Fibroblast of lung (primary cell): ENCODE results near the gene JAK1. TPM values are rescaled to one million over a fixed set of nuclear protein-coding genes. Genes with fewer than 3 reads are reported as not detected.
A peak's percentile ranks its signal among the peaks of the same experiment; 100 is the strongest.
"Not testable (repeated sequence)": the region's sequence is repeated elsewhere in the genome, so short reads cannot be mapped to it uniquely, and the experiment has no call there.

Experiments
- DNase-seq, 2 donors: peaks; one replicate each; pipeline versions ENCODE4 v3.0.0 to v3.0.0-alpha.2; 2010; ENCODE audit warnings: low read depth in 2 of 2
- H2AFZ ChIP-seq: 2 replicates; pipeline ENCODE4 v1.5.1; 2012; ENCODE audit warnings: low read length, control low read depth, inconsistent platforms
- H3K27ac ChIP-seq: 2 replicates; pipeline ENCODE4 v1.5.1; 2011; ENCODE audit warnings: low read length, control low read depth; ENCODE audit not compliant: insufficient read depth
- H3K27me3 ChIP-seq: 2 replicates; pipeline ENCODE4 v1.5.1; 2011; ENCODE audit warnings: mild to moderate bottlenecking, low read length; ENCODE audit not compliant: control insufficient read depth, insufficient read depth
- H3K36me3 ChIP-seq: 2 replicates; pipeline ENCODE4 v1.5.1; 2011; ENCODE audit warnings: low read length; ENCODE audit not compliant: control insufficient read depth, insufficient read depth
- H3K4me1 ChIP-seq: 2 replicates; pipeline ENCODE4 v1.5.1; 2011; ENCODE audit warnings: low read length; ENCODE audit not compliant: control insufficient read depth, insufficient read depth; ENCODE audit errors: extremely low read depth
- H3K4me2 ChIP-seq: 2 replicates; pipeline ENCODE4 v1.5.1; 2011; ENCODE audit warnings: low read length, control low read depth; ENCODE audit not compliant: insufficient read depth; ENCODE audit errors: extremely low read depth
- H3K4me3 ChIP-seq, 4 experiments: fragments of 200-600 bp in 1 of 4; sonication (generic) in 1 of 4; replicated peaks in 1 of 4; 2 replicates each; pipeline ENCODE4 v1.5.1; 2011 to 2016; ENCODE audit warnings: low read length in 4 of 4, low read depth in 3 of 4, mild to moderate bottlenecking in 3 of 4, control low read depth in 2 of 4, inconsistent platforms in 1 of 4, mixed read lengths in 1 of 4; ENCODE audit not compliant: insufficient read depth in 1 of 4; ENCODE audit errors: control extremely low read depth in 1 of 4
- H3K79me2 ChIP-seq: 2 replicates; pipeline ENCODE4 v1.5.1; 2012; ENCODE audit warnings: mild to moderate bottlenecking, low read length, inconsistent platforms; ENCODE audit not compliant: control insufficient read depth, insufficient read depth
- H3K9ac ChIP-seq: 2 replicates; pipeline ENCODE4 v1.5.1; 2011; ENCODE audit warnings: mild to moderate bottlenecking, low read length, control low read depth; ENCODE audit not compliant: insufficient read depth
- H3K9me3 ChIP-seq: 2 replicates; pipeline ENCODE4 v1.5.1; 2012; ENCODE audit warnings: low read depth, low read length; ENCODE audit not compliant: control insufficient read depth, insufficient read depth
- H4K20me1 ChIP-seq: 2 replicates; pipeline ENCODE4 v1.5.1; 2011; ENCODE audit warnings: low read length; ENCODE audit not compliant: control insufficient read depth, insufficient read depth; ENCODE audit errors: extremely low read depth
- CTCF ChIP-seq, 2 donors: IDR thresholded peaks in 1 of 2; conservative IDR thresholded peaks in 1 of 2; 1 replicate in 1 of 2; 2 replicates in 1 of 2; pipeline ENCODE4 v1.5.1; 2011 to 2012; ENCODE audit warnings: low read length in 2 of 2, control low read depth in 1 of 2, inconsistent platforms in 1 of 2, low read depth in 1 of 2, mild to moderate bottlenecking in 1 of 2
- EZH2 ChIP-seq: IDR thresholded peaks from 2 replicates; pipeline ENCODE4 v1.5.1; 2012; ENCODE audit warnings: low read length, control low read depth, mild to moderate bottlenecking; ENCODE audit errors: missing control alignments
- polyA plus RNA-seq, 2 donors: library from polyadenylated mRNA; depleted of rRNA in 1 of 2; stranded (reverse) in 1 of 2; unstranded in 1 of 2; fragments of >200 nt; gene quantifications; 2 replicates each; pipeline ENCODE4 v1.2.1, GENCODE V29; 2011 to 2012; ENCODE audit warnings: missing spikeins in 1 of 2
- total RNA-seq: library from RNA; depleted of rRNA; stranded (reverse); fragments of >200 nt; gene quantifications from 2 replicates; pipeline ENCODE4 v1.2.1, GENCODE V29; 2014

JAK1 gene
- total and polyA plus RNA-seq, 2 donors (not counting 1 experiment from before 2014, with no cell fraction given), result 144 to 152 TPM

- Histone ChIP-seq H3K27ac (no peak overlapping the region), H3K79me2 (no peaks in the 10 kb centered on the region), H4K20me1 (no peaks in the 10 kb centered on the region), H3K4me2 (no peak overlapping the region), H3K9ac (no peak overlapping the region), H3K27me3 (no peaks in the 10 kb centered on the region), H3K4me3 (no peak overlapping the region), H3K9me3 (no peaks in the 10 kb centered on the region), H3K4me1 (peaks cover 2% of the 10 kb centered on the region), H2AFZ (no peak overlapping the region), H3K36me3 (no peaks in the 10 kb centered on the region)
- TF ChIP-seq CTCF (conservative IDR thresholded peaks at IDR 0.05 in 1 of 2, IDR thresholded peaks at IDR 0.05 in 1 of 2; ENCODE audit: low read depth in 1 of 2, low read length in 2 of 2) (no peak), EZH2 (no peak)
- peak in 1 of 2 donors; percentile 7 for DNase-seq
Measured at GRCh38 chr1:64826991-64827390, 139.4 kb downstream of the JAK1 start.

DNA sequence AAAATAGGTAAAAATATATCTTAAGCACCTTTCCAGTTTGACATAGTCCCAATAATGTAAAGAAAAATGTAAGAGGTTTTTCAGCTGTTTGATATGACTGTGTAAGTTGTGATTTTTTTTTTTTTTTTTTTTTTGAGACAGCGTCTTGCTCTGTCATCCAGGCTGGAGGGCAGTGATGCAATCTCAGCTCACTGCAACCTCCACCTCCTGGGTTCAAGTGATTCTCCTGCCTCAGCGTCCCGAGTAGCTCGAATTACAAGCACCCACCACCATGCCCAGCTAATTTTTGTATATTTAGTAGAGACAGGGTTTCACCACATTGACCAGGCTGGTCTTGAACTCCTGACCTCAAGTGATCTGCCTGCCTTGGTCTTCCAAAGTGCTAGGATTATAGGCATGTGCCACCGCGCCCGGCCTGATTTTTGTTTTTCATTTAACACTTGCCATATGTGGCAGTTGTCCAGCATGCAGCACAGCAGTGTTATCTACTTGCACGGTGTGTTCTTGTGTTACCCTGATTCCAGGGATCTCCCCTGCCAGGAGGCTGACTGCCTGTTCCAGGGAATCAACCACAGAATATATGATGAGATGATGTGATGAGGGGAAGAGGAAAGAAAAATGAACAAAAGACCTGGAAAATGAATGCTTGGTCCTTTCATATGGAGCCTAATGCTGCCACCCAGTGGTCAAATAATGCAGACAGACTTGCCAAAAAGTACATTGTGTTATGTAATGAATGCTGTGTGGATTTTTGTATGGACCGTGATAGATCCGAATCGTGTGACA lies 142.5 kb downstream of the JAK1 start:
- H3K36me3 ChIP-seq, result no peaks in the 10 kb centered on the region
- H3K4me3 ChIP-seq, result no peak overlapping the region
- peak; percentile 69 to 88 for DNase-seq
- no peak overlapping the region for H3K9ac ChIP-seq
- peaks cover 2% of the 10 kb centered on the region for H3K4me1 ChIP-seq
- no peak overlapping the region for H3K27ac ChIP-seq
- H3K79me2 ChIP-seq, result no peaks in the 10 kb centered on the region
- no peaks in the 10 kb centered on the region for H4K20me1 ChIP-seq
- no peaks in the 10 kb centered on the region for H3K9me3 ChIP-seq
- TF ChIP-seq EZH2 (no peak), CTCF (conservative IDR thresholded peaks at IDR 0.05 in 1 of 2, IDR thresholded peaks at IDR 0.05 in 1 of 2; ENCODE audit: low read depth in 1 of 2, low read length in 2 of 2) (peak; percentile 75 to 77)
- peak overlapping the region; percentile 58 for H3K4me2 ChIP-seq
- no peak overlapping the region for H2AFZ ChIP-seq
- H3K27me3 ChIP-seq, result no peaks in the 10 kb centered on the region

- no peaks in the 10 kb centered on the region for H3K79me2 ChIP-seq
- H3K9me3 ChIP-seq, result no peaks in the 10 kb centered on the region
- H4K20me1 ChIP-seq, result no peaks in the 10 kb centered on the region
- H3K9ac ChIP-seq, result no peak overlapping the region
- H3K4me3 ChIP-seq, result no peak overlapping the region
- TF ChIP-seq CTCF (conservative IDR thresholded peaks at IDR 0.05 in 1 of 2, IDR thresholded peaks at IDR 0.05 in 1 of 2; ENCODE audit: low read depth in 1 of 2, low read length in 2 of 2) (no peak), EZH2 (no peak)
- no peaks in the 10 kb centered on the region for H3K36me3 ChIP-seq
- peaks cover 2% of the 10 kb centered on the region for H3K4me1 ChIP-seq
- no peak overlapping the region for H3K27ac ChIP-seq
- no peak overlapping the region for H3K4me2 ChIP-seq
- H2AFZ ChIP-seq, result no peak overlapping the region
- H3K27me3 ChIP-seq, result no peaks in the 10 kb centered on the region
- peak; percentile 24 to 48 for DNase-seq
Measured at GRCh38 chr1:64822621-64823020, 143.7 kb downstream of the JAK1 start.

- H3K9ac ChIP-seq, DNase-seq, H3K9me3 ChIP-seq, H4K20me1 ChIP-seq, H3K36me3 ChIP-seq, H3K4me3 ChIP-seq, H3K79me2 ChIP-seq, H3K4me2 ChIP-seq, H2AFZ ChIP-seq, H3K27ac ChIP-seq, H3K4me1 ChIP-seq, H3K27me3 ChIP-seq: not testable (repeated sequence)
Measured at GRCh38 chr1:64820572-64820971, 145.8 kb downstream of the JAK1 start.

DNA sequence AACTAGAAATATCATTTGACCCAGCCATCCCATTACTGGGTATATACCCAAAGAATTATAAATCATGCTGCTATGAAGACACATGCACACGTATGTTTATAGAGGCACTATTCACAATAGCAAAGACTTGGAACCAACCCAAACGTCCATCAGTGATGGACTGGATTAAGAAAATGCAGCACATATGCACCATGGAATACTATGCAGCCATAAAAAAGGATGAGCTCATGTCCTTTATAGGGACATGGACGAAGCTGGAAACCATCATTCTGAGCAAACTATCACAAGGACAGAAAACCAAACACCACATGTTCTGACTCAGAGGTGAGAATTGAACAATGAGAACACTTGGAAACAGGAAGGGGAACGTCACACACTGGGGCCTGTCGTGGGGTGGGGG lies 149.0 kb downstream of the JAK1 start:
- not testable (repeated sequence) for H3K36me3 ChIP-seq, H3K9me3 ChIP-seq, DNase-seq, H4K20me1 ChIP-seq, H3K79me2 ChIP-seq, H3K27me3 ChIP-seq, H3K4me1 ChIP-seq, H3K9ac ChIP-seq, H2AFZ ChIP-seq, H3K4me2 ChIP-seq, H3K4me3 ChIP-seq, H3K27ac ChIP-seq
